Nephron progenitor cell (in vitro differentiated cells): ENCODE results near the gene C2CD3.

Source experiments
- DNase-seq: peaks from one replicate; pipeline ENCODE4 v3.0.0; 2021
- H3K27ac Mint-ChIP-seq: 2 replicates; pipeline ENCODE4 v1.8.0; 2021; ENCODE audit warnings: mild to moderate bottlenecking, moderate library complexity, mixed read lengths
- H3K27me3 Mint-ChIP-seq: 2 replicates; pipeline ENCODE4 v1.8.0; 2021; ENCODE audit warnings: mild to moderate bottlenecking, low read depth, mixed read lengths; ENCODE audit not compliant: poor library complexity
- H3K36me3 Mint-ChIP-seq: 2 replicates; pipeline ENCODE4 v1.8.0; 2021; ENCODE audit warnings: low read depth, mixed read lengths
- H3K4me1 Mint-ChIP-seq: 2 replicates; pipeline ENCODE4 v1.8.0; 2021; ENCODE audit warnings: mixed read lengths
- H3K4me3 Mint-ChIP-seq: 2 replicates; pipeline ENCODE4 v1.8.0; 2021; ENCODE audit warnings: mild to moderate bottlenecking, moderate library complexity, mixed read lengths
- H3K9me3 Mint-ChIP-seq: 2 replicates; pipeline ENCODE4 v1.8.0; 2021; ENCODE audit warnings: mild to moderate bottlenecking, moderate library complexity, mixed read lengths
- CTCF ChIP-seq: fragments of 200-600 bp; sonication (generic); IDR thresholded peaks from 2 replicates; pipeline ENCODE4 v1.5.0; 2021; ENCODE audit warnings: antibody characterized with exemption

The C2CD3 gene

DNA sequence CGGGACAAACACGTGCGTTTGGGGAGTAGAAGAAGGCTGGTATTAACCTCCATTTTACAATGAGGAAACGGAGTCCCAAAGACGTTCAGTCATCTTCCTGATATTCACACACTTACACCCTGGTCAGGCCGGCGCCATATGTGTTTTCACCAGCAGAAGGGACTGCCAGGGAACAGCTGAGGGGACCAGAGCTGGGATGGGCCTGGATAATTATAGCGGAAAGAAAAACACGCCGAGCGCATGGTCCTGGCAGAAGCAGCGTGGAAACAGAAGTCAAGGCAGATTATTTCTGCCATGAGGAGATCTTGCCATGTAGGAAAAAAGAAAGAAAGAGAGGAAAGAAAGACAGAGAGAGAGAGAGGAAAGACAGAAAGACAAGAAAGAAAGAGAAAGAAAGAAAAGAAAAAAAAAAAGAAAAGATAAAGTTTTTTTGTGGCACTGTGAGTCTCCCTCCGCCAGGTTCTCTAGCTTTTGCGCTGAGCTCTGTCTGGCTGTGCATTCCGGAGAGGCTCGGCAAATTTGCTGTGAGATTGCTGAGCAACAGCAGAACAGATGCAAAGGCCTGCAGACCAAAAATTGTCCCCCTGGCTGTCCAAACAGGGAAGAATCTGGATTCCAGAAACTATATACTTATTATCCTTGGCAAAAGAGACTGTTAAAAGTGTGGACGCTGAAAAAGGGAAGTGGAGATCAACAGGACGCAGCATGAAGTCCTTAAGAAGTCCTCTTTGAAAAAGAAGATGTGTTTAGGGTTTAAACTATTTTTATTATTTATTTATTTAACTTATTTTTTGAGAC lies 186.9 kb downstream of the C2CD3 start:
- no peak for TF ChIP-seq CTCF
- H3K36me3 Mint-ChIP-seq, result peaks cover 11% of the 10 kb centered on the region
- peak overlapping the region; percentile 90 for H3K4me3 Mint-ChIP-seq
- DNase-seq, result no peak
- H3K27me3 Mint-ChIP-seq, result peaks cover 39% of the 10 kb centered on the region
- H3K4me1 Mint-ChIP-seq, result peaks cover 55% of the 10 kb centered on the region
- H3K9me3 Mint-ChIP-seq, result no peaks in the 10 kb centered on the region
- H3K27ac Mint-ChIP-seq, result peak overlapping the region; percentile 43

DNA sequence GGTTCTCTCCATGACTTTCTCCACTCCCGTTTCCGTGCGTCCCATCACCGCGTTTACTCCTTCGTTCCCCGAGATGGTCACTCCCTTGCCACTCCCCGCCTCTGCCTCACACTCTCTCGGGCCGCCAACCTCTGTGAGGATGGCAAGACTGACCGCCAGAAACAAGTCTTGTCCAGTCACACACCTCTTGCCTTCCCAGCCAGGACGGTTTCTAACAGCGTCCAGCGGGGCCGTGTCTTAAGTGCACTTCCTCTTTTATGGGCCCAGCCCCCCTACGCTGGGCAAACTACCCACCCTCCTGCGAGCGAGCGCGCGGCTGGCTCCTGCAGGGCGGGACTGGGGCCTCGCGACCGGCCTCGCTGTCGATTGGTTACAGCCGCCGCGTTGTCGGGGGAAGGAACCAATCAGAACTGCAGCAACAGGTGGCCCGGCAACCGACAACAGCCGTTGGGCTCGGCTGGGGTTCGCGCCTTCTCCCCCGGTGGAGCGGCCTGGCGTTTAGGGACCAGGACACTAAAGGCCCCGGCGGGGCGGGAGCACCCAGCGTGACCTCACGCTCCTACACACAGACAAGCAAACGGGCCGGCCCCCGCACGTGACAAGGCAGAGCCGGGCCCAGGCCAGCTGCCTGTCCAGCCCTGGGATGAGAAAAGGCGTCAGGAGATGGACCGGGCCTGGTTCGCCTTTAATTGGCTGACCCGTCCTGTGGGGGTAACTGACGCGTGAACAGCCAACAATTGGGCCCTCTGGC lies 187.6 kb downstream of the C2CD3 start:
- peak; percentile 84 for DNase-seq
- peaks cover 39% of the 10 kb centered on the region for H3K27me3 Mint-ChIP-seq
- no peak for TF ChIP-seq CTCF
- peak overlapping the region; percentile 98 for H3K27ac Mint-ChIP-seq
- peak overlapping the region; percentile 90 for H3K4me3 Mint-ChIP-seq
- H3K9me3 Mint-ChIP-seq, result no peaks in the 10 kb centered on the region
- peaks cover 19% of the 10 kb centered on the region for H3K36me3 Mint-ChIP-seq
- H3K4me1 Mint-ChIP-seq, result peaks cover 58% of the 10 kb centered on the region

DNA sequence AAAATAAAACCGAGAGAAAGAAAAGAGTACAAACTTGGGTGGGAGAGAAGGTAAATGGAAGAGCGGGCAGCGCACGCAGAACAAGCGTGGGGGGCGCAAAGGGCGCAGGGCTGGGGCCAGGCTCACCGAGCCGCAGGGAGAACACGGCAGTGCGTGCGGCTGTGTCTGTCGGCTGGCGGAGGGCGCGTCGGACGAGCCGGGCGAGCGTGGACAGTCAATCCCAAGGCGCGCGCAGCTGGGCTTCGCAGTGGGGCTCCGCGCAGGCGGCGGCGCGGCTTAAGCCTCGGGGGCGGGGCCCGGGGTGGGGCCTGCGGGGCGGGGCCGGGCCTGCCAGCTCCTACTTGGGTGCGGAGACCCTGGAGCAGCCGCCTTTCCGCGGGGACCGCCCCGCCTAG lies 188.2 kb downstream of the C2CD3 start, which contains the start of gene UCP2:
Gene UCP2, minus strand, starts transcription at position 249 of the 395 bp plus-strand sequence. CDS start 4,465 bp downstream, outside the sequence.
- Mint-ChIP-seq H3K27ac (peak within 1 kb of the TSS; percentile 98), H3K27me3 (peaks cover 39% of the 10 kb centered on the region), H3K4me1 (peaks cover 58% of the 10 kb centered on the region), H3K36me3 (peaks cover 23% of the 10 kb centered on the region), H3K4me3 (peak within 1 kb of the TSS; percentile 99), H3K9me3 (no peaks in the 10 kb centered on the region)
- DNase-seq, result peak; percentile 86
- no peak for TF ChIP-seq CTCF

GRCh38 chr11:73981051-73981805 lies 189.6 kb downstream of the C2CD3 start:
- no peaks in the 10 kb centered on the region for H3K9me3 Mint-ChIP-seq
- peaks cover 58% of the 10 kb centered on the region for H3K4me1 Mint-ChIP-seq
- no peak overlapping the region for H3K27ac Mint-ChIP-seq
- H3K27me3 Mint-ChIP-seq, result peaks cover 32% of the 10 kb centered on the region
- H3K4me3 Mint-ChIP-seq, result peak overlapping the region; percentile 99
- DNase-seq, result no peak
- H3K36me3 Mint-ChIP-seq, result peaks cover 37% of the 10 kb centered on the region
- no peak for TF ChIP-seq CTCF

DNA sequence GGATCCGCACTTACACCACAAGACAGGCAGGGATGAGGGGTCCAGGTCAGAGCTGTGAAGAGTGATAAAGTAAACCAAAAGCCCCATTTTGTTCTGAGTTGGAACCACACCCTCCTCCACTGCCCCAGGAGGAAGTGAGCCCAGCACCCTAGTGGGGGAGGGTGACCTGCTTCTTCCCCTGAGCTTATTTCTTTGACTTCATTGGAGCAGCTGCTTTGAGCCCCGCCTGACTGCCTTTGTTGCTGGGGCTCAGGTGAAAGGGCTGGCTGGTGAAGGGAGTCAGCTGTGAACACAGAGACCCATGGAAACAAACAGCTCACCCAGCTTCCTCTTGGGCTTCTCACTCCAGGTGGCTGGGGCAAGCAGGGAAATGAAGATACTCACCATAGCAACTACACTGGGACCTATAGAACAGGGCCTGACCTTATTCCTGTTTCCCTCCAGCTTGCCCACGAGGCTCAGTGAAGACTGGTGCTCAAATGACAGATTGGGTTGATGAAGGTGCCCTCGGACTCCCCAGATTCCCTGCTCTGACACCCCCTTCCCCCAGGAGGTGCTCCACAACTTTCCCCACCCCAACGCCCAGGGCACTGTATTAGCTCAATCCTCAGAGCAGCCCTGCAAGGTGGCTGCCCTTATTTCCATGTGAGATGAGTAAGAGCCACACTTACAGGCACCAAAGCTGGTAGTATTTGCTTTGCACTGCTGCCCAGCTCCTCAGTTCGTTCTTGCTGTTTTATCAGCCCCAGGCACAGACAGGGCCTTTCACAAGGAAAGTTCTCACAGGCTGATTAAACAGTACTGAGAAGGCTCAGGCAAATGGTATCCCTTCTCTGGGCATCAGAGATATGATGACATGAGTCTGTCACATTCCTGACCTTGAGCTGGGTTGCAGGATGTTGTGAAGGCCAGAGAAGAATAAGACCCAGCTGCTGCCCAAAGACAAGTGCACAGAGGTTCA lies 190.5 kb downstream of the C2CD3 start:
- H3K36me3 Mint-ChIP-seq, result peaks cover 47% of the 10 kb centered on the region
- peaks cover 60% of the 10 kb centered on the region for H3K4me1 Mint-ChIP-seq
- no peak for TF ChIP-seq CTCF
- H3K4me3 Mint-ChIP-seq, result peak overlapping the region; percentile 64
- peaks cover 26% of the 10 kb centered on the region for H3K27me3 Mint-ChIP-seq
- H3K9me3 Mint-ChIP-seq, result no peaks in the 10 kb centered on the region
- no peak for DNase-seq
- H3K27ac Mint-ChIP-seq, result peak overlapping the region; percentile 74
